GM19395 (cell line): ENCODE data around the gene ARID5B.

Source experiments
- ATAC-seq: cut with Tn5 transposase; IDR thresholded peaks from one replicate; pipeline ENCODE4 v1.9.1; 2021; ENCODE audit warnings: mild to moderate bottlenecking, moderate library complexity; ENCODE audit not compliant: unreplicated experiment

ARID5B gene

DNA sequence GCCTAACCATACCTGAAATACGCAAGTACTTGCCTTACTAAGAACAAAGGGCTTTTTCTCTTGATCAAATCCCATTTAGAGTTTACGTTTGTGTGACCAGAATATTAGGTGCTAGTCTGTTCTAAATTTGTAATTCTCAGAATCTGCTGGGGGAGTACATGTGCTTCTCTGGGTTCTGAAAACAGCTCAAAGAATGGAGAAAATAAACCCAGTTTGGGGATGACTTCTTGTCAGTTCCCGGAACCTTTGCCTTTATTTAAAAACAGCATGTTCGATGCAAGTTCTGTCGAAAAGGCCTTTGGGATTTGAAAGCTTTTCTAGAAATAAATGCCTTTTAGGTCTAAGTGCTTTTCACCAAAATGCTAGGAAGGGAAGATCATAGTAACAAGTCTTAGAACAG, 147.0 kb downstream of the ARID5B start:
- ATAC-seq, result no peak

DNA sequence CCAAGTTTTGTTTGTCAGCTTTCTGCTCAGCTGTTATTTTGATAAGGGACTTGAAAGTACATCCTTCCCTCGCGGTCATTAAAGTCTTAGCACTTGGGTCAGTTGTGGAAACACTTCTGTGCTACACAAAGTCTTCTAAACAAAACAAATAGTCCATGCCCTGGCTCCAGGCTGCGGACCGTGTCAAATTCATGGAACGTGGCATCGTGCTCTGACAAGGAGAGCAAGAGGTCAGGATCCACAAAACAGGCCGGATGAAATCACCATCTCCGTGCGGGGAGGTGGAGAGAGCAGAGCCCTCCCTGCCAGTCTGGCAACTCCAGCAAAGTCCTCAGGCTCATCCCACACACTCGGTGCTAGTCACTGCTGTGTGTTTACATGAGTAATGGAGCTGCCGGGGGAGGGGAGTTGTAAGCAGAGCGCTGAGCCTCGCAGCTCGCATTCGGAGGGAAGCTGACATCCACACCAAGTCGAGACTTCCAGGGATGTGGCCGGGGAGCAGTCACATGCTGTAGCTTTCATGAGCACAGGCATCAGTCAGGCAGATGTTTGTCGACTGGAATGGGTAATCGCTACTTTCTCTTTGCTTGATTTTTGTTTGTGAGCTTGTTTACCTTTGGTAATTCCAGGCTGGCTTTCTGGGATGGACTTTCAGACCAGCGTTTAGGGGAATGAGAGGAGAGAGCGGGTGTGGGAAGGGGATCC, 147.6 kb downstream of the ARID5B start:
- ATAC-seq, result no peak

DNA sequence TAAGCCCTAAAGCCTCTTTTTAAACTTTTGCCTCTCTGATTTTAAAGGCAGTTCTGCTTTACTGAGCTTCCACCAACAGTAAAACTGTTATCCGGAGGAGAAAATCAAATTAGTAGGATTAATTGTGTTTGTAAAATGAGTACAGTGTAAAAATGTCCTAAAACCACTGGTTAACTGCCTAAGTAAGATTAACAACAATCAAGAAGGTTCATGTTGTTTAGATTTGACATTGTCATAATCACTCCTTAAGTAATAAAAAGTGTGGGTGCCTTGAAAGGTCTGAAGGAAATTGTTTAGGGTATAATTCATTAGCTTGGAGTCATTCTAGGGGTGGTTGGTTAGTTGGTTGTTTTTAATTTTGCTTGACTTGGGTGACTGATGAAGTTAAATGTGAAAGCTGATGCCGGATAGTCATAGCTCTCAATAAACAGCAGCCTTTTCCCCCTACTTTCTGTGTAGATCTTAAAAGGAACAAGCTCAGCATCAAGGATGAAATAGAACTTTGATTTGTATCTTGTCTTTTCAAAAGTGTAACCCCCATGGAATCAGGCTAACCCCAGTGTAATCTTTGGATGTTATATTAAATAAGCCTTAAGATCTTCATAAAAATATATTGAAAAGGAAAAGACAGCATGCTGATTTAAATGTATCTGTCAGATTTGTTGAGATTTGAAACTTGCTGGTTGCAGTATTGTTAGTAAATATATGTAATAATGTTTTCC, 148.3 kb downstream of the ARID5B start:
- ATAC-seq, result no peak

DNA sequence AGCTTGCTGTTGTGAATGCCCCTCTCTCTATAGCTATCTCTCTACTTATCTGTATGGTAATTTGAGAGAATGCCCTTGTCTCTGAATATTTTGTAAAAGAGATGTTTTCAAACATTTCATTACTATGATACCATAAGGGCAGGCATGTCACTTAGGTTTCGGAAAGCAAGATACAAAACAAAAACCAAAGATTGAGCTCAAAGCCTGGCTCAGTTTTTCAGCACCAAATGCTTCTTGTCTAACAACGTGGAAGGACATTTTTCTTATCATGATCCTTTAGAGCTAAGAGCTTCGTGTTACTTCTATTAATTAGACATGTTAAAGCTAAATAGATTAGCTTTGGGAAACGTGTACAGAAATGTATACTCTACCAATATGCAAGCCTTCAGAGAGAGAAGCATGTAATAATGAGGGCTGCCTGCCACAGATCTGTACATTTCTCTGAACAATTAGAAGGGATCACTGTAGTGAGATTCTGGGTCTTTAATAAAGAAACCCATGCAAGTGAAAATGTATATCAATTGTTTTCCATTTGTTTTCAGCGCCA, 148.9 kb downstream of the ARID5B start:
- ATAC-seq, result no peak

DNA sequence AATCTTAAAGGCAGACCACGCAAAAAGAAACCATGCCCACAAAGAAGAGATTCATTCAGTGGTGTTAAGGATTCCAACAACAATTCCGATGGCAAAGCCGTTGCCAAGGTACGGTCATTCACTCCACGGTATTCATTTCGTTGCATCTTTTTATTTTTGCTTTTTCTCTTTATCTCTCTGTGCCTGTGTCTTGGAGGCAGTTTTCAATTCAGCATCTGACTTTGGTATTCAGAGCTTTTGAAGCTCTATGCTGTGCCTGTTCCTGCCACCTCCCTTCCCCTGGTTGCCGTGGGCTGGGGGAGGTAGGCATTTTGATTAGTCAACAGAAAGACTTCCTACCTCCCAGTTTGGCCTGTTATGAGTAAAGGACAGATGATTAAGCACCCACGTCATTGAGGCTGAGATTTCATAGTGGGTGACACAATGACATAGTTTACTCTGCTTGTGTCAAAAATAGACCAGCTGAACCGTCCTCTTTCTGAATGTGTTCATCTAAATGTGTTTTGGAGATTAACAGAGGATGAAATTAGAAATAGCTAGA, 149.5 kb downstream of the ARID5B start:
- peak; percentile 44 for ATAC-seq

DNA sequence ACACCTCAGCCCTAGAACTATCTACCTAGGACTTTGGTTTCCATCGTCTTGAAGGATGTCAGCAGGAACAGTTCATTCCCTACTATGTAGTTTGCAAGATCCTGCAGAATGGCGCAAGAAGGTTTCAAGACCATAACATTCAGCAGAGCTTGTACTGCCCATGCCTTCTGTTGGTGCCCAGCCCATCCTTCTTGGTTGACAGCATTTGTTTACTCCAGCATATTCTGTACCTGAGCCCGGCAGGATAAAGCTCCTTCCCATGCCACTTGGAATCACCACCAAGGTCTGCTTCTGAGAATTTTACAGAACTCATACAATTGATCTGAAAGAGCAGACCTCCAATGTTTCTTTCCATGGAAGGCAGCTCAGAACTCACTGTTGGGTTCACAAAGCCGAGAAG, 150.8 kb downstream of the ARID5B start:
- no peak for ATAC-seq

DNA sequence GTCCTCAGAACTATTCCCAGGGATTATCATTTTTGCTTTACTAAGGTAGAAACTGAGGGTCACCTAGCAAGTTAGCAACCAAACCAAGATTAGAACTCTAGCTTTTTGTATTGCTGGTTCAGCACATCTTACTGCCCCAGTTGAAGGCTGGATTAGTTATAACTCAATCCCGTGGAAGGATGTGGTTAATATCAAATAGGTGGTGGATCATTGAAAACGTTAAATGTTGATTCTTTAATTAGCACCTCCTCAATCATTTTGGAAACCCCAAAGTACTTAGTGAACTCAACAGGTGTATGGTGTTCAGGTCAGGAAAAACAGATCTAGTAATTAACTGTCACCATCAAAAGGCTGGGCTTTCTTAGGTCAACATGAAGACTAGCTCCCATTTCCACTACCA, 152.4 kb downstream of the ARID5B start:
- no peak for ATAC-seq

DNA sequence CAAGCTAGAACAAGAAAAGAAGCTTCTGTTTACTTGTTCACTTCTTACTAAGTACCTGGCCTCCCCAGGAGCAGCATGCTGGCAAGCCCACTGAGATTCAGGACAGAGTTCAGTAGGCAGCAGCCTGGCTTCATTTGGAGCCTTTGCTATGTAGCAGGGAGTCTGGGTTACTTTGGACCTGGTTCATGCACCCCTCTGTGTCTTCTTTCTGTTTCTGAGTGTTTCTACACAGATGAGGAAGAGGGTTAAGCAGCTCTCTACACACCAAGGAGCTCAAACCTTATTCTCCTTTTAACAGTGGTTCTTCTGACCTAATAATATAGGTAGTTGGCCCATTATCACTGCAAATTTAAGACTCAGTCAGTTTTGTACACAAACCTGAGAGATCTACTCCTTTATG, 152.9 kb downstream of the ARID5B start:
- ATAC-seq, result peak; percentile 53

DNA sequence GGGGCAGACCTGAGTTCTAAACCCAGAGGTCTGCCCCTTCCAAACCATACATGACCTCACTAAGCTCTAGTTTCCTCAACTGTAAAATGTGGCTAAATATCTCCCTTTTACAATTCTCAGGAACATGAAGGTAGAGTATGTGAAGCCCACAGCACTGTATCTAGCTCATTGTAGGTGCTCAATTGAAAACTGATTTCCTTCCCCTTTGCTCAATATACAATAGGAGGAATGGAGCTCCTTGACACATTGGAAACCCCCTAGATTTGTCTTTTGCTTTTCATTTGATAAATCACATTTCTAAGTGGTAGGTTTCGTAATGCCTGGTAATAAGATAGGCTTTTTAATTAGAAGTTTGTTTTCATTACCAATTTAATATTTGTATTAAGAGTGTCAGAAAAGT, 153.3 kb downstream of the ARID5B start:
- peak; percentile 27 for ATAC-seq

DNA sequence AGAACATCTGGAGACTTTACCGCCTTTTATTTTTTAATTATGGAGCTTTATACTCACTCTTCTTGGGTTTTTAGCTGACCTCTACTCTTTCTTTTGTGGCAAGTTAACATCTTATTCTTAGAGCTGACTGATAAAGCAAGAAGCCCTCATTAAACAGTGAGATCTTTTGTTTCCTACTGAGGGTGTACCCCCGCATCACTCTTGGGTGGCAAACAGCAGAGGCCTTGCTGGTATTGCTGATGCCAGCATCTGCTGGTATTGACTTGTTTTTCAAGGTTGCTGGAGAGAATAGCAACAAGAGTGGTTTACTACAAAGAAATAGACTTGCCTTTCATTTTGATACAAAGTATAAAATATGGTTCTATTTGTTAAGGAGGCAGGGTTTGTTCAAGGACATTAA, 154.7 kb downstream of the ARID5B start:
- no peak for ATAC-seq

DNA sequence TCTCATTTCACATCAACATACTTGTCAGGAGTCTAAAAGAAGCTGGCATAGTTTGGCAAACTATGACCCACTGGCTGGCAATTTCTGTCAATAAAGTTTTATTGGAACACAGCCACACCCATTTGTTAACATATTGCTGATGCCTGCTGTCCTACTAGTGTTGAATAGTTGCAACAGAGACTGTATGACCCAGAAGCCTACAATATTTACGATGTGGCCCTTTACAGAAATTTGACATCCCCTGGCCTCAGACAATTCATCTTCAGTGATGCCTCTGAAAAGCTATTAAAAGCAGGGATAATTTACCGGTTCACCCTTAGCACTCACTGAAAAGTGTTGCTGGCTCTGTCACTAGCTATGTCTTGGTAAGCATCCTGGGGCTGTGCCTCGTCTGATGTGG, 155.2 kb downstream of the ARID5B start:
- no peak for ATAC-seq

DNA sequence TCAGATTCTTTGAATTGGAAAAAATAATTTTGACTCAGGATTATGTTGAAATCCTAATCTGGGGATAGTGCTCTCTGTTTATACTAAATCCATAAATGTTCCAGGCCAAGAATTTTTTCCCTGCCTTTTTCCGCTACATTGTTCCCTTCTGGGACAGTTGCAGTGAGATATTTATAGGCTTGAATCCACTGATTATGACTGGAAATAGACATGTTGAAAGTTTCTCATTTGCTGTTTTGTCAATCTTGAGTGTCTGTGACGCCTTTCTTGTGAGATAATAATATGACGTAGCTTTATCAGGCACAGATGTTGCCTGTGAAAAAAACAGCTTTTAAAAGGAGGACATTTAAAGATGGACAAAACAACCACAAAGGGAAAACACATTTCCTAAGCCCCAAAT, 155.9 kb downstream of the ARID5B start:
- ATAC-seq, result no peak

DNA sequence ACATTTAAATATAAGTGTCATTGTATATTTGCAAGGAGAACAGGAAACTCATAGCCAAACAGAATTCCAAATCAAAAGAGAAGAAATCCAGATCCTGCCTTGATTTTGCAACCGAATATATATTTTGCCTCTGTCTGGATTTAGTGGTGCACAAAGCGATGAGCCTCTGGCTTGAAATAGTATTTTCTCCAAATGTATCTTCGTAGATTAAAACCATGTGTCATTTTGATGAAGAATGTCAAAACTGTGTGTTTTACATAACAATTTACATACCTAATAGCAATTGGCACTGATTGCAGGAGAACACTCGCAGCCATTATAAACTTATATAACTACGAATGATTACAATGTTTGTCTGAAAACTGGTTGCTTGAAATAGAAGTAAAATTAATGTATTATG, 156.4 kb downstream of the ARID5B start:
- no peak for ATAC-seq

DNA sequence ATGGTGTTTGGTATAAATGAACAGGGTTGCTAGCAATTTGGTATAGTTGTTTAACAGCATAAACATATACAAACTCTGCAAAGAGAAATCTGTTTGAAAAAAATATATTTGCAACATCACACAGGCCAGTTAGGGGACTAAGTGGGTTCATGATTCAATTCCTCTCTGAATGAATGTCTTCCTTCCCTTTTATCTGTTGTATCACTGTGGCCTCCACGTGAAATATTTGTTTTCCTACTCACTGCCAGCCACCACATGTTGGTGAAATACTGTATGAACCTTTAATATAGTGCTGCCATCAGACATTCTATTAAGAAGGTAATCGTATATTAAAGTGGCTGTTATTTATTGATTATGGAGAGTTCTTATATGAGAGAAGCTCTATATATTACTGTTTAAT, 157.0 kb downstream of the ARID5B start:
- no peak for ATAC-seq

DNA sequence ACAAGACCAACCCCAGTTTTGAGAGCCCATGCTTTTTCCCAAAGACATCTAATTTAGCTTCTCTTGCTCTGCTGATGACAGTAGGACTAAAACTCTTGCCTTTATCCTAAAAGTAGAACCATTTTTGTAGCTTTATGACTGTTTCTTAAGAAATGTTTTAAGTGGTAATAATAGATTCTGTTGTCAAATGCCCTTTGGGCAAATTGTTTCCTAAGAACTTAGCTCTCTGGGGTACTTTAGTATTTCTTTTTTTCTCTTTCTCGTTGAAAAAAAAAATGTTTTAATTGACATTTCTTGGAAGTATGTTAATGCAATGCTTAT, 157.4 kb downstream of the ARID5B start:
- ATAC-seq, result no peak

DNA sequence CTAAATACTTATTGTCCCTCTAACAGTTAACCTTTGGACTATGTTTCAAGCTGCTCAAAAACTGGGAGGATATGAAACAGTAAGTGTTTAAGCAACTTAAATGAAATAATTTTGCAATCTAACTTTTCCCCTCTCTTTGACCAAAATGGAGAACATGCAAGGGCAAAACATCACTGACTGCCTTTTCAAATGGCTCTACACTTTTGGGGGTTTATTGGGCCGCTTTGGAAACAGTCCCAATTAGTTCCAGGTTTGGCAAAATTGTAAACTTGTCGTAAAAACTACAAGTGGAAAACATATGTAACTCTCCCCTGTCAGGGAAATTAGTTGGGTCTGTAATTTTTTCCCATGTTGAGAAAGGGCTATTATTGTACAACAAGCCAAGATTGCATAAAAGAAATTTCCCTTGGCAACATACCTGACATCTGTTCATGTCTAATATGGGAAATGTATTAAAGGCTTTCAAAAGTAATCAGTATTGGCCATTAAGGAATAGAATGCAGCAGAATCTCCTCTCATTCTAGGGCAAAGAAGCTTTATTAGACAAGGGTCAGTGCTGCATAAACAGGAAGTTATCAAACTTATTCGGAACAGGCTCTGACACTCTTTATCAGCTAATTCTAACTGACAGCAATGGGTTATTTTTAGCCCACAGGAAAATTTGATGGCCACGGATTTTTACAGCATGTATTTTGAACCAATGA, 157.9 kb downstream of the ARID5B start:
- ATAC-seq, result no peak

DNA sequence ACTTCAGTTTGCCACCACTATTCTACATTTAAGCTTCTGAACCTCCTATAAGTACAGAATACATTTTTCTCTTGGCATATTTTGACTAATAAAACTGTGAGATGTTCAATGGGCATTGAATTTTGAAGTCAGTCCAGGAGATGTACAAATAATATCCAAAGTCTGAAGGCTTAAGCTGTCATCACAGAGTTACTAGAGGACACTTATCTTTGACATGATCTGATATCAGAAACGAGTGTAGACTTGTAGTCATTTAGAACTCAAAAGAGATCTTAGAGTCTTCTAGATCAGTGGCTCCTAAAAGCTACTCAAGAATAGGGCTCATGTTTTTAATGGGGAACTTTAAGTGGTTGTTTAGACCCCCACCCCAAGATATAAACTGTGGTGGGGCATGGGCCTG, 160.5 kb downstream of the ARID5B start:
- no peak for ATAC-seq

DNA sequence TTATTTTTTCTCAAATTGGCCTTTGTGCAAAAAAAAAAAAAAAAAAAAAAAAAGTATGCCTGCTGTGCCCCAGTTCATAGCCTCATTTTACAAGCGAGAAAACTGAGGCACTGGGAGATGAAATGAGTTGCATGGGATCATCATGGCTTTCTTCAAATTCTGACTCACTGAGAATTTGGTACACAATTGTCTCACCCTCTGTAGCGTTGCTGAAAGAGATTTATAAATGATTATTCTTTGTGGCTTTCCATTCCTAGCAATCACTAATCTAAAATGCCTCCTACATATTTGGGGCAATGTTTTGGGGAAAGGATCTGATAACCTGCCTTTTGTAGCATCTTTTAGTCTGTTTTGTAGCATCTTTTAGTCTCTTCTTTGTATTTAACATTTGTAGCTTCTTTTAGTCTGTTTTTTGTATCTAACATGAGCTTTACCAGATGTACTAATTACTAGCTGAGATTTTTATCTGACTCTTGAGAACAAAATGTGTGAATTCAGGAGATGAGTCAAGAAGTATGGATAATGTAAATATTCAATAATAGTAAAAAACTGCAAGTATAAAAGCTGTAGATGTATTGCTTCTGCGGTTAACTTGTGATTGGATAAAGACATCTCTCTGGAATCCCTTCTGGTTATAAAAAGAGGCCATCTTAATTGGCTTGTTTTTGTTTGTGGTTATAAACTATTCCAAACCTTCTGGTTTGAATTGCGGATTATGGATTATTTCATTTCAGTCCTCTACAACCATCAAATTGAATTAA, 161.4 kb downstream of the ARID5B start:
- no peak for ATAC-seq

DNA sequence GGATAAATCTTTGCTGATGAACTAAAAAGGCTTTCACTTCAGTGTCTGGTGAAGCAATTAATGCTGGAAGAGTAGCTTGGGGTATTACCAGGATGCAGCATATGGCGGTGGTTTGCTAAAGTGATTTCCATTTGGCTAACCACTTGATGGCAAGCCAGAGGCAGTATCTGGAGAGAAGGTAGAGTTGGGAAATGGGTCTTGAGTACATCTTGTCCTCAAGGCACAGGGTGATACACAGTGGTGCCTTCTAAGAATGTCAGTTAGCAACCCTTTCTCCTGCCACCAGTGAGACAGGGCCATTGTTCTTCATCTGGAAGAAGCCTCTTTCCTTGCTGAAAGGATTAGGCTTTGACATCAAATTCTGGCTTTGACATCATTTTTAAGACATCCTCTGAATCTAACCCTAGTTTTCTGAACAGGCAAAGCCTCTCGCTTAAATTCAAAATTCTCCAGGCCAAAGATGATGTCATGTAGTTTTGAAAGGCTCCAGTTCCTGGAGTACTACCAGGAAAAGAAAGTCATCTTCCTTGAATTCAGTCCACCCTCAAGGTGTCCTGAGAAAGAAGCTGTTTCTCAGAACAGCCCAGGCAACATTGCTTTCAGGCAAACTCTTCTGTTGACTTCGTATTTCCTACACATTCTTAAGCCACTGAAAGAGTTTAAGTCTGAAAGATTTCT, 162.4 kb downstream of the ARID5B start:
- ATAC-seq, result no peak

DNA sequence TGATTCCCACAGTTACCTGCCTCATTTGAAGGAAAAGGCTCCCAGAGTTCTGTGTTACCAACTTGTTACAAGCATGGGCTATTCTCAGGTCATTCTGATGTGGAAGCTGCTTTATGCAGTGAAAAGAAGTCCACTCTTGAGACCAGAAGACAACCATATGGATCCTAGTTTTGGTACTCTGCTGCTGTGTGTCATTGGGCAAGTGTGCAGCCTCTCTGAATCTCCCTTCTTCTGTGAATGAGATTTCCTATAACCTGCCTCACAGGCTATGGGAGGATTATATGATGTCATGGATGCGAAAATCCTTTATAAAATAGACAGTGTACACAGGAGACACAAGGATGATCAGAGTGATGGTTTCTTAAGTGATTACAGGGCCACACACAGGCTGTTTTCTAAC, 166.1 kb downstream of the ARID5B start:
- no peak for ATAC-seq
